ENCODE results near the gene OR4D5. TPM values are rescaled to one million over a fixed set of nuclear protein-coding genes. Genes with fewer than 3 reads are reported as not detected.

The OR4D5 gene
- polyA plus RNA-seq (2011; rRNA removed), result not detected in 2 replicates
- polyA plus RNA-seq (2012; cell fraction: cytosol; rRNA removed), result not detected in 2 replicates
- not detected in 2 replicates for polyA plus RNA-seq (2012; cell fraction: nucleus; rRNA removed)
- not detected in 3 replicates for polyA plus RNA-seq (2017; fragmentation: RNase III; extraction: RNeasy Plus Mini Kit Qiagen cat#74134 plus additional on column Dnase treatment)
- not detected in 2 replicates for polyA minus RNA-seq (2011; rRNA and poly(A)+ RNA removed)

- POLR2A ChIA-PET, result no interaction called here
- Histone ChIP-seq H3K4me3 (no peak within 1 kb of the TSS), H3K9me3 (no peaks in the 10 kb centered on the region), H3K4me2 (no peak within 1 kb of the TSS), H3K27ac (no peak within 1 kb of the TSS), H3K4me1 (no peaks in the 10 kb centered on the region)
- 0% methylated on average over 1 of the region's 1 CpG for WGBS (ENCODE audit: missing lambda C conversion rate)
- TF ChIP-seq, protein P1, sequence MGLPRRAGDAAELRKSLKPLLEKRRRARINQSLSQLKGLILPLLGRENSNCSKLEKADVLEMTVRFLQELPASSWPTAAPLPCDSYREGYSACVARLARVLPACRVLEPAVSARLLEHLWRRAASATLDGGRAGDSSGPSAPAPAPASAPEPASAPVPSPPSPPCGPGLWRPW (IDR thresholded peaks at IDR 0.05), result no peak
- no peak for TF ChIP-seq CHD4 (IDR thresholded peaks at IDR 0.05; ENCODE audit: borderline replicate concordance)
- no peak for TF ChIP-seq JUNB (IDR thresholded peaks at IDR 0.05)
- TF ChIP-seq HEYL (CRISPR knock-in tag; IDR thresholded peaks at IDR 0.05), result no peak
- no peak for TF ChIP-seq FOXS1 (CRISPR knock-in tag; IDR thresholded peaks at IDR 0.05)
- no peak for TF ChIP-seq POLR2A (IDR thresholded peaks at IDR 0.05; ENCODE audit: low read length)
- no peak for TF ChIP-seq EHF (CRISPR knock-in tag; IDR thresholded peaks at IDR 0.05)
- TF ChIP-seq, protein P2, sequence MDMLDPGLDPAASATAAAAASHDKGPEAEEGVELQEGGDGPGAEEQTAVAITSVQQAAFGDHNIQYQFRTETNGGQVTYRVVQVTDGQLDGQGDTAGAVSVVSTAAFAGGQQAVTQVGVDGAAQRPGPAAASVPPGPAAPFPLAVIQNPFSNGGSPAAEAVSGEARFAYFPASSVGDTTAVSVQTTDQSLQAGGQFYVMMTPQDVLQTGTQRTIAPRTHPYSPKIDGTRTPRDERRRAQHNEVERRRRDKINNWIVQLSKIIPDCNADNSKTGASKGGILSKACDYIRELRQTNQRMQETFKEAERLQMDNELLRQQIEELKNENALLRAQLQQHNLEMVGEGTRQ (IDR thresholded peaks at IDR 0.05), result no peak
- TF ChIP-seq CBX2 (IDR thresholded peaks at IDR 0.05; ENCODE audit: borderline replicate concordance, low read depth), result no peak
- DNase-seq (ENCODE audit: low read depth in 1 of 2, low spot score in 1 of 2), result no peak
- CTCF ChIA-PET, result no interaction called here
- ATAC-seq, result no peak
- FAIRE-seq, result no peak
These were observed at the start of gene OR4D5 for GRCh38 chr11:123939317-123939716. Gene OR4D5, plus strand, starts transcription at chr11:123939617. Its CDS starts 0 bp downstream, at chr11:123939617.

DNA sequence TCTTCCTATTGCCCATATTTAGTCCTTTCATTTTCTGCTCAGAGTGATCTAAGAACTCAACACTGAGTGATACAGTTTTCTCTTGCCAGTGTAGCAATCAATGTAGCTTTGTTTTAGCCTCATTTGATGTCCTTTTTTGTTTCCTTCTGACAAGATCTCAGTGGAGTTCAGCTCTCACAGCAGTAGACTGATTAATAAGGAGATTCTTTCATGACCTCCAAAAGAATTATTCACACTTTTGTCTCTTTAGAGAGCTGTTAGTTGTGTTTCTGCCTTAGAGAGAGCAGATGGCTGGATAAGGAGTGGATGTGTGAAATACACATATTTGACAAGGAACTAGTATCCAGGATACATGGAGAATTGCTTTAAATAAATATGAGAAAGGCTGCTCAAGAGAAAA is 47.4 kb upstream of the OR4D5 start:
- ATAC-seq, result no peak
- no peaks in the 10 kb centered on the region for H3K9me3 ChIP-seq
- no peak overlapping the region for H3K4me3 ChIP-seq
- no peak overlapping the region for H3K27ac ChIP-seq
- FAIRE-seq, result no peak
- H3K4me1 ChIP-seq, result no peaks in the 10 kb centered on the region
- DNase-seq (ENCODE audit: low read depth in 1 of 2, low spot score in 1 of 2), result no peak
- ChIA-PET CTCF (no interaction called here), POLR2A (no interaction called here)
- TF ChIP-seq GATA3 (IDR thresholded peaks at IDR 0.05; ENCODE audit: borderline replicate concordance), result no peak
- TF ChIP-seq MAZ (IDR thresholded peaks at IDR 0.05; ENCODE audit: borderline replicate concordance, low read depth, low read length), result no peak
- no peak for TF ChIP-seq TP53 (CRISPR knock-in tag; IDR thresholded peaks at IDR 0.05)
- no peak for TF ChIP-seq SMC3 (IDR thresholded peaks at IDR 0.05)
- no peak overlapping the region for H3K4me2 ChIP-seq

- ChIA-PET CTCF (no interaction called here), POLR2A (no interaction called here)
- FAIRE-seq, result no peak
- DNase-seq (ENCODE audit: low read depth in 1 of 2, low spot score in 1 of 2), result no peak
- no peaks in the 10 kb centered on the region for H3K9me3 ChIP-seq
- no peak overlapping the region for H3K4me3 ChIP-seq
- H3K4me1 ChIP-seq, result no peaks in the 10 kb centered on the region
- 24% methylated on average over 3 of the region's 3 CpGs for WGBS (ENCODE audit: missing lambda C conversion rate)
- no peak for ATAC-seq
- no peak for TF ChIP-seq E2F6 (IDR thresholded peaks at IDR 0.05; ENCODE audit: borderline replicate concordance, low read depth)
- TF ChIP-seq ZNF302 (CRISPR knock-in tag; IDR thresholded peaks at IDR 0.05), result no peak
- no peak for TF ChIP-seq CHD4 (IDR thresholded peaks at IDR 0.05; ENCODE audit: borderline replicate concordance)
- no peak for TF ChIP-seq RFX5 (IDR thresholded peaks at IDR 0.05)
- no peak for TF ChIP-seq NR3C1 (IDR thresholded peaks at IDR 0.05)
- H3K4me2 ChIP-seq, result no peak overlapping the region
- no peak overlapping the region for H3K27ac ChIP-seq
These were observed 39.6 kb upstream of the OR4D5 start for GRCh38 chr11:123899792-123900191.

- Histone ChIP-seq H3K9me3 (no peaks in the 10 kb centered on the region), H3K4me1 (no peaks in the 10 kb centered on the region), H3K4me2 (no peak within 1 kb of the TSS), H3K27ac (no peak within 1 kb of the TSS), H3K4me3 (no peak within 1 kb of the TSS)
- WGBS (ENCODE audit: missing lambda C conversion rate), result 42% methylated on average over 1 of the region's 1 CpG
- TF ChIP-seq CEBPB (IDR thresholded peaks at IDR 0.05), result no peak
- DNase-seq (ENCODE audit: low read depth in 1 of 2, low spot score in 1 of 2), result no peak
- ATAC-seq, result no peak
- ChIA-PET POLR2A (no interaction called here), CTCF (no interaction called here)
- FAIRE-seq, result no peak
These were observed 37.5 kb upstream of the OR4D5 start, which contains the start of gene OR8D4 for GRCh38 chr11:123901867-123902266. Gene OR8D4, plus strand, starts transcription at chr11:123902167. Its CDS starts 4,265 bp downstream, at chr11:123906432.
